A673 (cell line): ENCODE results near the gene PRPF4. TPM values are rescaled to one million over a fixed set of nuclear protein-coding genes. Genes with fewer than 3 reads are reported as not detected.

Experiments
- BruUV-seq: library from RNA; stranded (reverse); fragments of 400-500 nt; replicated peaks from 2 replicates; lab custom pipeline; 2021; lab: Mats Ljungman, UMichigan
- CTCF ChIA-PET: fragments of 300-600 bp; sonication (Branson Sonifier 250); formaldehyde crosslinking; loops from one replicate; lab custom pipeline; 2022; ENCODE audit warnings: antibody characterized with exemption; lab: Charles Lee
- POLR2A ChIA-PET: fragments of 300-600 bp; sonication (Branson Sonifier 250); formaldehyde crosslinking; loops from one replicate; lab custom pipeline; 2022; ENCODE audit warnings: antibody characterized with exemption; ENCODE audit not compliant: low non-redundant PET; lab: Charles Lee
- DNase-seq: peaks from one replicate; pipeline ENCODE4 v3.0.0-alpha.2; 2015; ENCODE audit warnings: low spot score
- H3K27ac ChIP-seq: fragments of 200-600 bp; sonication (generic); 2 replicates; pipeline ENCODE4 v1.5.1; 2016; ENCODE audit warnings: mixed run types, low read depth, mild to moderate bottlenecking, mixed read lengths, antibody characterized with exemption, low read length; ENCODE audit not compliant: poor library complexity, severe bottlenecking
- H3K27me3 ChIP-seq: fragments of 200-600 bp; sonication (generic); replicated peaks from 2 replicates; pipeline ENCODE4 v1.6.1; 2017; ENCODE audit warnings: mixed run types, low read depth, mild to moderate bottlenecking, mixed read lengths, antibody characterized with exemption, low read length; ENCODE audit not compliant: insufficient read depth, poor library complexity
- H3K36me3 ChIP-seq: fragments of 200-600 bp; sonication (generic); 2 replicates; pipeline ENCODE4 v1.6.1; 2016; ENCODE audit warnings: mixed run types, mild to moderate bottlenecking, mixed read lengths, antibody characterized with exemption, low read length; ENCODE audit not compliant: insufficient read depth, poor library complexity, severe bottlenecking
- H3K4me1 ChIP-seq: fragments of 200-600 bp; sonication (generic); 2 replicates; pipeline ENCODE4 v1.6.1; 2017; ENCODE audit warnings: mixed run types, mild to moderate bottlenecking, mixed read lengths, antibody characterized with exemption, low read length; ENCODE audit not compliant: insufficient read depth, poor library complexity, severe bottlenecking
- H3K4me3 ChIP-seq: fragments of 200-600 bp; sonication (generic); 2 replicates; pipeline ENCODE4 v1.5.1; 2016; ENCODE audit warnings: low read depth, mixed run types, mild to moderate bottlenecking, mixed read lengths, low read length; ENCODE audit not compliant: poor library complexity, severe bottlenecking
- H3K9me3 ChIP-seq: fragments of 200-600 bp; sonication (generic); 2 replicates; pipeline ENCODE4 v1.6.1; 2016; ENCODE audit warnings: mixed run types, low read depth, mild to moderate bottlenecking, mixed read lengths, antibody characterized with exemption, low read length; ENCODE audit not compliant: poor library complexity, severe bottlenecking
- EZH2 ChIP-seq: fragments of 200-600 bp; sonication (generic); IDR thresholded peaks from 2 replicates; pipeline ENCODE4 v1.6.1; 2017; ENCODE audit warnings: borderline replicate concordance, low read depth, mild to moderate bottlenecking, mixed read lengths, antibody characterized with exemption, low read length; ENCODE audit not compliant: poor library complexity, severe bottlenecking
- intact Hi-C: fragments of 100-400 bp; cut with micrococcal nuclease; formaldehyde crosslinking; loops from one replicate; pipeline ENCODE4 v1.10.0; 2022; ENCODE audit not compliant: unreplicated experiment
- total RNA-seq: library from RNA; stranded (reverse); gene quantifications from 2 replicates; pipeline ENCODE4 v1.2.3, GENCODE V29; 2021
- TF ChIP-seq, protein P1 (sequence below): fragments of 300-800, 200-600 bp; sonication (generic); conservative IDR thresholded peaks from 2 replicates; pipeline ENCODE4 v1.5.1; 2017; ENCODE audit warnings: low read depth, mild to moderate bottlenecking, antibody characterized with exemption, low read length, moderate library complexity, mixed read lengths

The PRPF4 gene
- total RNA-seq, 1 experiment from 2014 or later: 59.8 TPM

DNA sequence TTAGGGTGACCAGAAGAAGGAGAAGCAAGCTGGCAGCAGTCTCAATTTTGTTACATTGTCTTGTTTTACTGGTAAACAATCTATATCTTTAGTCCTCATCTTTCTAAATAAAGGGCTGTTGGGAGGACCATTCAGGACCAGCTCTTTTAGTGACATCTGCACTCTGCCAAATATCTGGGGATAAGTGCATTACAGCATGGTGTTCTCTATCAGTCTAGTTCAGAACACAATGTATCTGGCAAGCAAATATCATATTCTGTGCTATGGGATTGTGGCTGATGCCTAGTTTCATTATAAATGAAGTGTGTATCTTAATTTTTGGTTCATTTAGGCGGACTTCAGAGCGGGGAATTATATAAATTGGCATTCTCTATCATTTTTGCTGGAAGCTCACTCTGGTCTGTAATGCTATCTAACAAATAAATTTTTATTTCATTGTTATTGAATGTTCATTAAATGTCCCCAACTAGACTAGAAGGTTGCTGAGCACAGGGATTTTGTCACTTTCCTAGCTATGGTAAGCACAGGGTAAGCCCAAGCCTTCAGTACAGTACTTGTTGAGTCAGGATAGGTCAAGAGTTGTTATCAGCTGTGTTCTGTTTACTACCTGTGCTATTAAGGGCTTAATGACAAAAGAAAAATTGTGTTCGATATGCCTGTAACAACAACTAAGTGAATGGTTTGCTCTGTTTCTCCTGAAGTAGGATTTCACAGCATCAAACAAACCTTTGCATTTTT is 52.8 kb downstream of the PRPF4 start:
- no peaks in the 10 kb centered on the region for H3K4me1 ChIP-seq
- intact Hi-C loops: no loop called here
- no peaks in the 10 kb centered on the region for H3K36me3 ChIP-seq
- ChIA-PET CTCF (no interaction called here), POLR2A (no interaction called here)
- no peak overlapping the region for H3K4me3 ChIP-seq
- no peaks in the 10 kb centered on the region for H3K9me3 ChIP-seq
- H3K27ac ChIP-seq: no peak overlapping the region
- no TSS peak for BruUV-seq
- no peaks in the 10 kb centered on the region for H3K27me3 ChIP-seq
- TF ChIP-seq EZH2: no peak
- TF ChIP-seq, protein P1, sequence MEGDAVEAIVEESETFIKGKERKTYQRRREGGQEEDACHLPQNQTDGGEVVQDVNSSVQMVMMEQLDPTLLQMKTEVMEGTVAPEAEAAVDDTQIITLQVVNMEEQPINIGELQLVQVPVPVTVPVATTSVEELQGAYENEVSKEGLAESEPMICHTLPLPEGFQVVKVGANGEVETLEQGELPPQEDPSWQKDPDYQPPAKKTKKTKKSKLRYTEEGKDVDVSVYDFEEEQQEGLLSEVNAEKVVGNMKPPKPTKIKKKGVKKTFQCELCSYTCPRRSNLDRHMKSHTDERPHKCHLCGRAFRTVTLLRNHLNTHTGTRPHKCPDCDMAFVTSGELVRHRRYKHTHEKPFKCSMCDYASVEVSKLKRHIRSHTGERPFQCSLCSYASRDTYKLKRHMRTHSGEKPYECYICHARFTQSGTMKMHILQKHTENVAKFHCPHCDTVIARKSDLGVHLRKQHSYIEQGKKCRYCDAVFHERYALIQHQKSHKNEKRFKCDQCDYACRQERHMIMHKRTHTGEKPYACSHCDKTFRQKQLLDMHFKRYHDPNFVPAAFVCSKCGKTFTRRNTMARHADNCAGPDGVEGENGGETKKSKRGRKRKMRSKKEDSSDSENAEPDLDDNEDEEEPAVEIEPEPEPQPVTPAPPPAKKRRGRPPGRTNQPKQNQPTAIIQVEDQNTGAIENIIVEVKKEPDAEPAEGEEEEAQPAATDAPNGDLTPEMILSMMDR: no peak
- no peak for DNase-seq

DNA sequence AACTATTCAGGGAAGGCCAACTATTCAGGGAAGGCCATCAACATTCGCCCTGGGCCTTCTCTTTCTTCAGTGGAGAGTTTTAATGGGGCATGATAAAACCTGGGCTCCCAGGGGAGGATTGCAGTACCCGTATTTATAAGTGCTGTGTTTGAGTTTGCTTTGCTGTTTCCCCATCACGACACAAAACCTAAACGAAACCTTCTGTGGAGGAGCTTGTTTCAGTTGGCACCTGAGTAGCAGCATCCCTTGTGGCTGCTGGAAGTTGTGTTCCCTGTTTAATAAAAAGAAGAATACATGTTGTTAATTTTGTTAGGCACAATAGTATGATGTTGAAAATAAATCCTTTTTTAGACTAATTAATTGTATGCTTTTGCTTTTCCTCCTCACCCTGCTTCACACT is 56.3 kb downstream of the PRPF4 start:
- no peak for TF ChIP-seq EZH2
- TF ChIP-seq, protein P1: no peak
- POLR2A ChIA-PET: no interaction called here
- DNase-seq: no peak
- intact Hi-C loops: no loop called here
- CTCF ChIA-PET: no interaction called here
- Histone ChIP-seq H3K4me1 (no peaks in the 10 kb centered on the region), H3K36me3 (no peaks in the 10 kb centered on the region), H3K9me3 (no peaks in the 10 kb centered on the region), H3K27ac (no peak overlapping the region), H3K27me3 (no peaks in the 10 kb centered on the region), H3K4me3 (no peak overlapping the region)
- BruUV-seq: no TSS peak

DNA sequence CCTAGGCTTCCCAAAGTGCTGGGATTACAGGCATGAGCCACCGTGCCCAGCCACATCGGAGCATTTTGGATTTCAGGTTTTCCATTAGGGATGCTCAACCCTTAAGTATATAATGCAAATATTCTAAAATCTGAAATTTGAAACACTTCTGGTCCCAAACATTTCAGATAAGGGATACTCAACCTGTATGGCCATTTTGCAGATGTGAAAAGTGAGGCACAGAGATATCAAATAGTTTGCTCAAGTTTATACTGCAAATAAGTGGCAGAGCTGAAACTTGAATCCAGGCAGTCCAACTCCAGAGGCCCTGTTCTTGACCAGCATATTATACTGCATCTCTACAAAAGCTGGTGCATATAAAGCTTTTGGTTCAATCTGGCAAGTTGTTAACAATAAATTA is 62.3 kb downstream of the PRPF4 start:
- Histone ChIP-seq H3K9me3 (no peaks in the 10 kb centered on the region), H3K4me3 (no peak overlapping the region), H3K4me1 (peaks cover 5% of the 10 kb centered on the region), H3K36me3 (no peaks in the 10 kb centered on the region), H3K27me3 (no peaks in the 10 kb centered on the region), H3K27ac (no peak overlapping the region)
- TF ChIP-seq, protein P1: no peak
- TF ChIP-seq EZH2: no peak
- intact Hi-C loops: no loop called here
- POLR2A ChIA-PET: no interaction called here
- no peak for DNase-seq
- CTCF ChIA-PET: interaction anchor here (0.5 kb wide), 1 partner anchor 152 kb away, joined by 4 read pairs; no protein-coding TSS in a partner anchor
- BruUV-seq: no TSS peak
